ENCODE results near the gene RAB11B.
"Not testable (repeated sequence)": the region's sequence is repeated elsewhere in the genome, so short reads cannot be mapped to it uniquely, and the experiment has no call there.

The RAB11B gene

GRCh38 chr19:8441725-8442544 is 51.8 kb downstream of the RAB11B start:
- DNase-seq: no peak

GRCh38 chr19:8444140-8444676 is 54.0 kb downstream of the RAB11B start:
- DNase-seq: not testable (repeated sequence)

- peak; percentile 100 for DNase-seq
Observed at GRCh38 chr19:8444677-8445487, 54.7 kb downstream of the RAB11B start, which contains the start of gene HNRNPM. HNRNPM (plus strand) TSS chr19:8444975; CDS start chr19:8444999, 24 bp downstream.

GRCh38 chr19:8445488-8446001 is 55.4 kb downstream of the RAB11B start:
- DNase-seq: peak; percentile 73

GRCh38 chr19:8446061-8446709 is 56.0 kb downstream of the RAB11B start:
- no peak for DNase-seq

- DNase-seq: no peak
Observed at GRCh38 chr19:8449830-8450229, 59.7 kb downstream of the RAB11B start.

- no peak for DNase-seq
Observed at GRCh38 chr19:8451377-8451776, 61.2 kb downstream of the RAB11B start.

GRCh38 chr19:8451885-8452284 is 61.7 kb downstream of the RAB11B start:
- no peak for DNase-seq

GRCh38 chr19:8452446-8453123 is 62.4 kb downstream of the RAB11B start:
- DNase-seq: no peak

GRCh38 chr19:8453616-8454015 is 63.5 kb downstream of the RAB11B start:
- DNase-seq: no peak

Measured in right forelimb (tissue), 1 donor.